GM12892 (cell line): ENCODE data around the gene AK8. TPM values are rescaled to one million over a fixed set of nuclear protein-coding genes. Genes with fewer than 3 reads are reported as not detected.

ENCODE experiments used
- DNase-seq: peaks from one replicate; pipeline ENCODE4 v3.0.0; 2011; ENCODE audit not compliant: insufficient read length
- FAIRE-seq: peaks from 2 replicates; lab custom pipeline; 2011; peaks lifted over from hg19 to GRCh38; lab: Jason Lieb, UNC
- POLR2A ChIP-seq: IDR thresholded peaks from 2 replicates; pipeline ENCODE4 v1.6.1; 2011; ENCODE audit warnings: low read depth, low read length, control low read depth
- POLR2AphosphoS5 ChIP-seq: IDR thresholded peaks from 2 replicates; pipeline ENCODE4 v1.6.1; 2011; ENCODE audit warnings: low read depth, low read length, control low read depth
- TAF1 ChIP-seq: IDR thresholded peaks from 2 replicates; pipeline ENCODE4 v1.6.1; 2011; ENCODE audit warnings: low read depth, mild to moderate bottlenecking, control low read depth, low read length, borderline replicate concordance
- polyA plus RNA-seq: library from polyadenylated mRNA; unstranded; fragments of >200 nt; gene quantifications from one replicate; pipeline ENCODE4 v1.2.1, GENCODE V29; 2012; ENCODE audit warnings: missing spikeins, inconsistent platforms; ENCODE audit not compliant: missing spikeins

Gene AK8, protein sequence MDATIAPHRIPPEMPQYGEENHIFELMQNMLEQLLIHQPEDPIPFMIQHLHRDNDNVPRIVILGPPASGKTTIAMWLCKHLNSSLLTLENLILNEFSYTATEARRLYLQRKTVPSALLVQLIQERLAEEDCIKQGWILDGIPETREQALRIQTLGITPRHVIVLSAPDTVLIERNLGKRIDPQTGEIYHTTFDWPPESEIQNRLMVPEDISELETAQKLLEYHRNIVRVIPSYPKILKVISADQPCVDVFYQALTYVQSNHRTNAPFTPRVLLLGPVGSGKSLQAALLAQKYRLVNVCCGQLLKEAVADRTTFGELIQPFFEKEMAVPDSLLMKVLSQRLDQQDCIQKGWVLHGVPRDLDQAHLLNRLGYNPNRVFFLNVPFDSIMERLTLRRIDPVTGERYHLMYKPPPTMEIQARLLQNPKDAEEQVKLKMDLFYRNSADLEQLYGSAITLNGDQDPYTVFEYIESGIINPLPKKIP
- polyA plus RNA-seq = 0.53 TPM

DNA sequence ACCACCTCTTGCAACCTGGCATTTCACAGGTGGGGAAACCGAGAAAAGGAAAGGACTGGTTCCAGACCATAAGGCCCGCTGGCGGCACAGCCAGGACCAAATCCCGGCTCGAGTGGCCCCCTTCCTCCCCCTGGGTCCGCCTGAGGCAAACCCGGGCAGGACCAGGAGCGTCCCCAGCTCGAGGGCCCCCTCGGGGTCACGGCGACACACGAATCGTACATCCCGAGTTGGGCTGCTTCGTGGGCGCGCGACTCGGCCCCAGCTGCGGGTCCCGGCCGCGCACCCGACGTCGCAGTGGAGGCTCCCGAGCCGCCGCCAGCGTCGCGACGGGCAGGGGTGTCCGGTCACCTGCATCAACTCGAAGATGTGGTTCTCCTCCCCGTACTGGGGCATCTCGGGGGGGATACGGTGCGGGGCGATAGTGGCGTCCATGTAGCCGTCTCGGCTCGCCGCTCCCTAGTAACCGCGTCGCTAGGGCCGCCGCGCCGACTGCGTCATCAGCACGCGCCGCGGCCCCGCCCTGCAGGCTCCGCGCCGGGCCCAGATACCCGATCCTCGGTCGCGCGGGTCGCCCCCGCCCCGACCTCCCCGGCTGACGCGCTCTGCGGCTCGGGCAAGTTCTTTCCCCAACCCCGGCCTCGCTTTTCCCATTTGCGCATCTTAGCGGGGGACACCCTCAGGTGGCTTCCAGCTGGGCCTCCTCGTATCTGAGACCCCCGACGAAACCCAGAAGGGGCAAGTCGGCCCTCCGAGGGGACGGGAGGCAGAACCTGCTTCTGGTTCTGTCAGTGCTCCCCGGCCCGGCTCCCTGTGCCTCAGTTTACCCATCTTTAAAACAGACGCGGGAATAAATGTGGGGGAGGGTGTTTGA is at the start of gene AK8:
TSS of gene AK8 (minus strand) at position 461 of the 871 bp plus-strand sequence. CDS start at position 432, 29 bp downstream.
- TF ChIP-seq TAF1 (no peak), POLR2AphosphoS5 (no peak), POLR2A (no peak; the same call in 1 of the 2 replicates)
- FAIRE-seq (peak; percentile 98), DNase-seq (peak; percentile 97)

DNA sequence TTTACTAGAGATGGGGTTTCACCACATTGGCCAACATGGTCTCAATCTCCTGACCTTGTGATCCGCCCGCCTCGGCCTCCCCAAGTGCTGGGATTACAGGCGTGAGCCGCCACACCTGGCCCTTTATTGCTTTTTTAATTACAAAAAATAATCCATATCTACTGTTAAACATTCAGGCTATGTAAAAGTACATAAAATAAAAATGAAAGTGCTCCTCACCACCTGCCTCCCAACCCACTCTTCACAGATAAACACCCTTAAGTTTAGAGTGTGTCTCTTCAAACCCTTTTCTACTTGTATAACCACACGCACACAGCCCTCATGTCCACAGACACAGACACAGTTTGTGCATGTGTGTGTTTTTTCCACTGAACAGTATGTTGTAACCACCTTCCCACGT is 49.6 kb upstream of the AK8 start:
- TF ChIP-seq POLR2AphosphoS5 (no peak), POLR2A (no peak), TAF1 (no peak)
- FAIRE-seq (no peak), DNase-seq (no peak)

DNA sequence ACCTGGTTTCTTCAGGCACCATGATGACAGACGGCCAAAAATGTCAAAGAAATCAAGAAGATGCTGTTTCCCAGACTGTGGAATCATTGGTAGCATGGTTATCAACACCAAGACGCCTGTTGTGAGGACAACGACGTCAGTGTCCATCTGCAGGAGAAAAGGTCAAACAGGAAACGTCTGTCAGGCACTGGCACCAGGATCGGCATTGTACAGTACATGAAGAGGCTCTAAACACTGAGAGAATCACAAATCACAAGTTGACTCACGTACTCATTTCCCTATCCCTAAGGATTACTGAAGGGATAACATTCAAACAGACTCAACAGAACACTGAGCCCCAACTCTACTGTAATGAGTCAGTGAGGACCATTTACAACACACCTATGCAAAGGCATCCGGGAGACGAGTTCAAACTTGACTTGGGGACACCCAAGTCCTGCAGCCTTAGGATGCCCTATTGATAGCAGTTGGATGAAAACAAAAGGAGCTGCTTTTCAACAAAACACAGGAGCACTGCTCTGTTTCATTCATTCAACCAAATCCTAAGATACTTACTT is 45.3 kb upstream of the AK8 start:
- FAIRE-seq (no peak), DNase-seq (no peak)
- no peak for TF ChIP-seq POLR2AphosphoS5
- no peak for TF ChIP-seq TAF1
- no peak for TF ChIP-seq POLR2A

DNA sequence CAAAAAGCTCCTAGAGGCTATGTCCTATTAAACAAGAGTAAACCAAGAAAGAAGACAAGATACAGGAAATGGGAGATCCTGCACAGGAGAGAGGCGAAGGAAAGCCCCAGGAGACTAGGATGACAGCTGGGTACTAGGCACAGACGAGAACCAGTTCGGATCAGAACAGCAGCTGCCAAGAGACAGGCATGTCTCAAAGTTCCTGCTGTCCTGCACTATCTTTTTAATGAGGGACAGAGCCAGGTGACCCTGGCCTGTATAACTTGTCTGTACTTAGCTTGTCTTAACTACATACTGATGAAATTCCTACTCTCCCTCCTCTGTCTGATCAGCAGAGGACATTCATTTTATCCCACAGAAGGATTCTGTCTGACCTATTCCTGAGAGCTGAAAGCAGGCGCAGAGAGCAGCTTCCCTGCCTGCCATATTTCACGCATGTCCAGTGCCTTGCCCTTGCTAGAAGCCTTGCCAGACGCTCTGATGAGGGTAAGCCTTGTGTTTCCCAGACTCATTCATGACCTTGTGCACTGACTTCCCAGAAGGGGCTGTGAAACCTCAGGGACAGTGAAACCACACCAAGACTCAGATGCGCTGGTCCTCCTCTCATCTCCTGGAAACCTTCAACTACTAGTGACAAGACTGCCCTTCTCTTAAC is 41.7 kb upstream of the AK8 start:
- TF ChIP-seq POLR2AphosphoS5 = no peak
- TF ChIP-seq POLR2A = no peak
- TF ChIP-seq TAF1 = no peak
- no peak for DNase-seq
- no peak for FAIRE-seq

DNA sequence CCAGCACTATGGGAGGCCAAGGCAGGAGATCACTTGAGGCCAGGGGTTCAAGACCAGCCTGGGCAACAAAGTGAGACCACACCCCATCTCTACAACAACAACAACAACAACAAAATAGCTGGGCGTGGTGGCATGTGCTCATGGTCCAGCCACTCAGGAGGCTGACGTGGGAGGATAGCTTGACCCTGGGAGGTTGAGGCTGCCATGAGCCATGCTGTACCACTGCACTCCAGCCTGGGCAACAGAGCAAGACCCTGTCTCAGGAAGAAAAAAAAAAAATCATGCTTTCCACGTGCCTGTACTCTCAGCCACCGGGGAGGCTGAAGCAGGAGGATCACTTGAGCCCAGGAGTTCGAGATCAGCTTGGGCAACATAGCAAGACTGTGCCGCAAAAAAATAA is 36.8 kb upstream of the AK8 start:
- no peak for TF ChIP-seq TAF1
- no peak for TF ChIP-seq POLR2AphosphoS5
- TF ChIP-seq POLR2A = no peak
- FAIRE-seq (no peak), DNase-seq (no peak)

DNA sequence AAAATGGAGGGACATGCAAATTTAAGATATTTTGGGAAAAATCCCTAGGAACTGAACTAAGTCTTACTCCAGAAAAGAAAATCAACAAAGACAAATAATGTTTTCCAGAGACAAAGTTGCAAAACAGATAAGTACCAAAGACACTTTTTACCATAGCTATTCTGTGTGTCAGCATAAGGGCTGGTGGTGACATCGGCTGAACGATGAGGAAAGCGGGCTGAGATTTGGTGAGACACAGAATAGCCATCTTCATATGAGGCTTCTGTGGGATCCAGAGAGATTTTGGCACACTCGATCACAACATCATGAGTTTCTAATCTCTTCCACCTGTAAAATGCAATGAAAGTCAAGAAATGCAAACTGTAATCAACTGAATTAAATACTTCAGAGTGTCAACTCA is 34.0 kb upstream of the AK8 start:
- no peak for FAIRE-seq
- TF ChIP-seq POLR2A (no peak), TAF1 (no peak), POLR2AphosphoS5 (no peak)
- DNase-seq = no peak

DNA sequence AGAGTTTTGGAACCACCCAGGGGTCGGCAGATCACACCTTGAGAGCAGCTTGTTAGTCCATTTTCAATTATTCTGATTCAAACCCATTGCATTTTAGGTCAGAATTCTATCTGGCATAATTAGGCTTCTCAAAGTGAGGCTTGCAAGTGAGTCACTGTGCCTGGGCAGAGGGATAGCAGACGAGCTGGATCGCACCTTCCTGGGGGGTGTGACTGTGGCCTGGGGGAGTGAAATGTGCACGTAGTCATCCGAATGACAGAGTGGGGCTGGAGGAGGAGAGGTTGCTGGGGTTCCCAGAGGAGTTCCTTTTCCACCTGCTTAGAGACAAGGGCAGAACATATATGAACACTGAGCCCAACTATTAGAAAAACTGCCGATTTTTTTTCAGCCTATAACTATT is 32.3 kb upstream of the AK8 start:
- no peak for FAIRE-seq
- TF ChIP-seq TAF1 (no peak), POLR2AphosphoS5 (no peak), POLR2A (no peak)
- no peak for DNase-seq

DNA sequence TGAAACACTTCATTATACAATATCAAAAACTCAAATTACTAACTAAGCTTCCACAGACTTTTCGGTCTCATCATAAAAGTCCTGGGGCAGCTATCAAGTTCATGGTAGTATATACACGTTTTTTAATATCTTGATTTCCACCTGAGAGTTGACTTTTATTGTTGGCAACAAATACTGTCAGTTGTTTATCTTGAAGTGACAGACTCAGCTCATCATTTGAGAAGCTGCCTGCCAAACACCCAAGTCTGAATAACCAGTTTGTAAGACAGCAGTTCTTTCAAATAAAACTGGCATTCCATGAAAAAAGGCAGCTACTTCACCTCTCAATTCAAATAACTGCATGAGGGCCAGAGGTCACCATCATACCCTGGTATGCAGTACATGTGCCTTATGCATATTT is 31.2 kb upstream of the AK8 start:
- no peak for TF ChIP-seq POLR2A
- TF ChIP-seq POLR2AphosphoS5 = no peak
- FAIRE-seq (no peak), DNase-seq (no peak)

DNA sequence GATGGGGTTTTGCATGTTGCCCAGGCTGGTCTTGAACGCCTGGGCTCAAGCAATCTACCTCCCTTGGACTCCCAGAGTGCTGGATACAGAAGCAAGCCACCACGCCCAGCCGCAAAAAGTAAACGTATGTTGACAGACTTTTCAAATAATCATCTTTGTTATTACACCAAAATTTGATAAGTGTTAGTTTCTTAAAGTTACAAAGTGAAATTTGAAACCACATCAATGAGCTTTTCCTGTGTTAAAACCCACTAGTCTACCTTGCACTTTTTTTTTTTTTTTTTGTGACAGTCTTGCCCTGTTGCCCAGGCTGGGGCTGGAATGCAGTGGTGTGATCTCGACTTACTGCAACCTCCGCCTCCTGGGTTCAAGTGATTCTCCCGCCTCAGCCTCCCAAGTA is 30.6 kb upstream of the AK8 start:
- TF ChIP-seq POLR2AphosphoS5 (no peak), TAF1 (no peak), POLR2A (no peak)
- DNase-seq = no peak
- no peak for FAIRE-seq

DNA sequence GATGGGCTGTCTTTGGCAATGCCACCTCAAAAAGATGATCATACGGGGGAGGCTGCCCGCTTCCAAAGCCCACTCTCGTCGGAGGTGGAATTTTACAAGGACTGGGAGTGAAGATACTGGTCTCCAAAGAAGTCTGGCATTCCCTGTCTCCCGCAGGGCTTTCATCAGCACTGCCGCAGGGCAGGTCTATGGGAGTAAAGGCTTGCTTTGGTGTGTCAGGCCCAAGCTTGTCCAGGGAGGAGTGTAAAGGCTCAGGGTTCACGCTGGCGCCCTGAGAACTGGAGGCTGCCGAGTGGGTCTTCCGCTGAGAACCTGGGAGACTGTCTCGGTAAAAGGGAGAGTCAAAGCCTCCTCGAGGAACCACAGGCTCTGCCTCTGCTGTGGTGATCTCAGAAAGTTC is 27.6 kb upstream of the AK8 start:
- FAIRE-seq = no peak
- TF ChIP-seq POLR2AphosphoS5 (no peak), POLR2A (no peak), TAF1 (no peak)

More for the DNA sequence above, 27.6 kb upstream of the AK8 start:
- no peak for DNase-seq
